Measurements from ENCODE around the gene E2F1. TPM values are rescaled to one million over a fixed set of nuclear protein-coding genes. Genes with fewer than 3 reads are reported as not detected.

The E2F1 gene
- total and polyA plus RNA-seq, 4 donors, result 4.2 to 10.9 (median 8.5) TPM

DNA sequence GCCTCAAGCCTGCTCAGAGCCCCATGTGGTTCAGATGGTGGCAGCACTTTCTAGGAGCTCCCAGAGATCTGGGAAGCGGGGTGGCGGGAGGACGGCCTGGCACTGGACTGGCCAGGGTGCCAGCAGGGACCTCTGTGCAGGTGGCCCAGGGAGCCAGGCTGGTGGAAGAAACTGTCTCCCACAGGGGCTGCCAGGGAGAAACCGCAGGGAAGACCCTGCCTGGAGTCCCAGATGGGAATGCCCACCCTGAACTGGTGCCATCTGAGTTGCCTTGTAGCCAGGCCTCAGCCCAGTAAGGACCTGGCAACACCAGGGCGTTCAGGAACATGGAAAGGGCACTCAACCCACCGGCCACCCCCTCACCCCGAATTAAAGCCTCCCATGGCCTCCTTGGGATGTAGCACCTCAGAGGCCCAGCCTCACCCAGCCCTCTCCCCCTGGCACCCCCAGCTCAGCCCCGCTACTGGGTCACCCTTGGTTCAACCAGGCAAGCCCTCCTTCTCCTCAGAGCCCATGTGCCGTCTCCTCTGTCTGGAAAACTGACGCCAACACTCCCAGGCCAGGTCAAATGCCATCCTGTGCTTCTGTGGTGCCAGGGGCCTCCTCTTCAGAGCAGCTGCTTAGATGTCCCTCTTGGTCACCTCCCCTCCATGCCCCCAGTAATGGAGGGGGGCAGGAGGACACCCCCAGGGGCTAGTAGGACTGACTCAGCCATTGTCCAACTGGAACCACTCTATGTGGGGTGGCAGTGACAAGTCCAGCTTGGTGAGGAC is 30.0 kb downstream of the E2F1 start:
- no peaks in the 10 kb centered on the region for H3K27me3 ChIP-seq (ENCODE audit: control insufficient read depth in 3 of 3, insufficient read depth in 3 of 3, low read length in 2 of 3)
- DNase-seq, result no peak
- TF ChIP-seq, protein P1, sequence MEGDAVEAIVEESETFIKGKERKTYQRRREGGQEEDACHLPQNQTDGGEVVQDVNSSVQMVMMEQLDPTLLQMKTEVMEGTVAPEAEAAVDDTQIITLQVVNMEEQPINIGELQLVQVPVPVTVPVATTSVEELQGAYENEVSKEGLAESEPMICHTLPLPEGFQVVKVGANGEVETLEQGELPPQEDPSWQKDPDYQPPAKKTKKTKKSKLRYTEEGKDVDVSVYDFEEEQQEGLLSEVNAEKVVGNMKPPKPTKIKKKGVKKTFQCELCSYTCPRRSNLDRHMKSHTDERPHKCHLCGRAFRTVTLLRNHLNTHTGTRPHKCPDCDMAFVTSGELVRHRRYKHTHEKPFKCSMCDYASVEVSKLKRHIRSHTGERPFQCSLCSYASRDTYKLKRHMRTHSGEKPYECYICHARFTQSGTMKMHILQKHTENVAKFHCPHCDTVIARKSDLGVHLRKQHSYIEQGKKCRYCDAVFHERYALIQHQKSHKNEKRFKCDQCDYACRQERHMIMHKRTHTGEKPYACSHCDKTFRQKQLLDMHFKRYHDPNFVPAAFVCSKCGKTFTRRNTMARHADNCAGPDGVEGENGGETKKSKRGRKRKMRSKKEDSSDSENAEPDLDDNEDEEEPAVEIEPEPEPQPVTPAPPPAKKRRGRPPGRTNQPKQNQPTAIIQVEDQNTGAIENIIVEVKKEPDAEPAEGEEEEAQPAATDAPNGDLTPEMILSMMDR (IDR thresholded peaks at IDR 0.05; ENCODE audit: control extremely low read depth, extremely low read depth), result no peak
- WGBS, 2 donors, result 92 to 97% methylated on average over 10 of the region's 10 CpGs
- no peak overlapping the region for H3K9ac ChIP-seq (ENCODE audit: insufficient read depth in 1 of 2, low read length in 2 of 2)
- peaks cover 0 to 18% (median 4%) of the 10 kb centered on the region in 4 donors for H3K36me3 ChIP-seq (ENCODE audit: control insufficient read depth in 4 of 4, insufficient read depth in 4 of 4, low read length in 4 of 4)
- no peak overlapping the region for H3K27ac ChIP-seq (ENCODE audit: low read depth in 1 of 2, low read length in 1 of 2)
- no peaks in the 10 kb centered on the region for H3K9me3 ChIP-seq (ENCODE audit: control insufficient read depth in 4 of 4, insufficient read depth in 3 of 4, low read length in 3 of 4)
- H3K4me3 ChIP-seq, result no peak overlapping the region
- peaks cover 0 to 16% (median 0%) of the 10 kb centered on the region in 5 donors for H3K4me1 ChIP-seq (ENCODE audit: control insufficient read depth in 5 of 5, insufficient read depth in 5 of 5, low read length in 5 of 5)
- no peak for ATAC-seq (ENCODE audit: insufficient read depth, low FRiP score)

DNA sequence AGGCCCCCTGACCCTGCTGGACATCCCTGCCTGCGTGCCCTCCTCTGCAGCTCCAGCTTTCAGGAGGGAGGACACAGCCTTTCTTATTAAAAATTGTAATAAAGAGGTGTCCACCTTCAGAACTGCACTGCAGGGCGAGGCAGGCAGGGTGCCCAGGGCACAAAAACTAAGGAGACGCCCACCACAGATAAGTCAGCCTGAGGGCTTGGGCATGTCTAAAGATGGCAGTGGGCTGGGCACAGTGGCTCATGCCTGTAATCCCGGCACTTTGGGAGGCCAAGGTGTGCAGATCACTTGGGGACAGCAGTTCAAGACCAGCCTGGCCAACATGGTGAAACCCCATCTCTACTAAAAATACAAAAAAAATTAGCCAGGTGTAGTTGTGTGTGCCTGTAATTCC is 31.0 kb downstream of the E2F1 start:
- Histone ChIP-seq H3K27ac (ENCODE audit: low read depth in 1 of 2, low read length in 1 of 2) (peak overlapping the region in 1 of 2 donors; percentile 60), H3K27me3 (ENCODE audit: control insufficient read depth in 3 of 3, insufficient read depth in 3 of 3, low read length in 2 of 3) (no peaks in the 10 kb centered on the region), H3K4me3 (no peak overlapping the region), H3K9ac (ENCODE audit: insufficient read depth in 1 of 2, low read length in 2 of 2) (no peak overlapping the region), H3K36me3 (ENCODE audit: control insufficient read depth in 4 of 4, insufficient read depth in 4 of 4, low read length in 4 of 4) (peaks cover 0 to 17% (median 5%) of the 10 kb centered on the region in 4 donors), H3K9me3 (ENCODE audit: control insufficient read depth in 4 of 4, insufficient read depth in 3 of 4, low read length in 3 of 4) (no peaks in the 10 kb centered on the region), H3K4me1 (ENCODE audit: control insufficient read depth in 5 of 5, insufficient read depth in 5 of 5, low read length in 5 of 5) (peaks cover 0 to 16% (median 0%) of the 10 kb centered on the region in 5 donors)
- DNase-seq, result no peak
- 65 to 71% methylated on average over 4 of the region's 4 CpGs for WGBS, 2 donors
- TF ChIP-seq, protein P1 (IDR thresholded peaks at IDR 0.05; ENCODE audit: control extremely low read depth, extremely low read depth), result no peak
- no peak for ATAC-seq (ENCODE audit: insufficient read depth, low FRiP score)

DNA sequence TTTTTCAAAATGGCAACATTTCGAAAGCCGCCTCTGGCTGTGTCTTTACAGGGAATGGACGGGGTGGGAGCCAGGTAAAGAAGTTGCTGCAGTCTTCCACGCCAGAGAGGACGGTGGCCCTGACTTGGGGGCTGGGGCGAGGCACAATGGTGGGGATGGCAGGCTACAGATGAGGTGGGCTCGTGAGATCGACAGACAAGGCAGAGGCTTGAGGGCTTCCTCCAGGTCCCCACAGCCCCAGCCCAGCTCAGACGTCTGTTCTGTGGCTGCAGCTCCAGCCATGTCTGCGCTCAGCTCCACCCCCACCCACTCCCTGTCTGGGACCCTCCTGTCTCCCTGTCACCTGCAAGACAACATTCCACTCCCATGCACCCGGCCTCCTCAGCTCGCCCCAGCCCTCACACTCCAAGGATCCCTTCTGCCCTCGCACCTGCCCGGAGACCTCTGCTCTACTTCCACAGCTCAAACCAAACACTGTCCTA is 31.5 kb downstream of the E2F1 start:
- no peaks in the 10 kb centered on the region for H3K9me3 ChIP-seq (ENCODE audit: control insufficient read depth in 4 of 4, insufficient read depth in 3 of 4, low read length in 3 of 4)

More for the DNA sequence above, 31.5 kb downstream of the E2F1 start:
- ATAC-seq (ENCODE audit: insufficient read depth, low FRiP score) (no peak), DNase-seq (peak in 2 of 3 donors; percentile 41 to 43)
- Histone ChIP-seq H3K4me1 (ENCODE audit: control insufficient read depth in 5 of 5, insufficient read depth in 5 of 5, low read length in 5 of 5) (peaks cover 0 to 18% (median 0%) of the 10 kb centered on the region in 5 donors), H3K27ac (ENCODE audit: low read depth in 1 of 2, low read length in 1 of 2) (peak overlapping the region in 1 of 2 donors; percentile 60), H3K9ac (ENCODE audit: insufficient read depth in 1 of 2, low read length in 2 of 2) (no peak overlapping the region), H3K27me3 (ENCODE audit: control insufficient read depth in 3 of 3, insufficient read depth in 3 of 3, low read length in 2 of 3) (no peaks in the 10 kb centered on the region), H3K4me3 (no peak overlapping the region), H3K36me3 (ENCODE audit: control insufficient read depth in 4 of 4, insufficient read depth in 4 of 4, low read length in 4 of 4) (peaks cover 0 to 16% (median 6%) of the 10 kb centered on the region in 4 donors)
- TF ChIP-seq, protein P1 (IDR thresholded peaks at IDR 0.05; ENCODE audit: control extremely low read depth, extremely low read depth), result no peak
- 65 to 74% methylated on average over 14 of the region's 14 CpGs for WGBS, 2 donors

Measured in lung (tissue), 12 donors.